Measurements from ENCODE around the gene TADA2B.
"Not testable (repeated sequence)": the region's sequence is repeated elsewhere in the genome, so short reads cannot be mapped to it uniquely, and the experiment has no call there.

The TADA2B gene

DNA sequence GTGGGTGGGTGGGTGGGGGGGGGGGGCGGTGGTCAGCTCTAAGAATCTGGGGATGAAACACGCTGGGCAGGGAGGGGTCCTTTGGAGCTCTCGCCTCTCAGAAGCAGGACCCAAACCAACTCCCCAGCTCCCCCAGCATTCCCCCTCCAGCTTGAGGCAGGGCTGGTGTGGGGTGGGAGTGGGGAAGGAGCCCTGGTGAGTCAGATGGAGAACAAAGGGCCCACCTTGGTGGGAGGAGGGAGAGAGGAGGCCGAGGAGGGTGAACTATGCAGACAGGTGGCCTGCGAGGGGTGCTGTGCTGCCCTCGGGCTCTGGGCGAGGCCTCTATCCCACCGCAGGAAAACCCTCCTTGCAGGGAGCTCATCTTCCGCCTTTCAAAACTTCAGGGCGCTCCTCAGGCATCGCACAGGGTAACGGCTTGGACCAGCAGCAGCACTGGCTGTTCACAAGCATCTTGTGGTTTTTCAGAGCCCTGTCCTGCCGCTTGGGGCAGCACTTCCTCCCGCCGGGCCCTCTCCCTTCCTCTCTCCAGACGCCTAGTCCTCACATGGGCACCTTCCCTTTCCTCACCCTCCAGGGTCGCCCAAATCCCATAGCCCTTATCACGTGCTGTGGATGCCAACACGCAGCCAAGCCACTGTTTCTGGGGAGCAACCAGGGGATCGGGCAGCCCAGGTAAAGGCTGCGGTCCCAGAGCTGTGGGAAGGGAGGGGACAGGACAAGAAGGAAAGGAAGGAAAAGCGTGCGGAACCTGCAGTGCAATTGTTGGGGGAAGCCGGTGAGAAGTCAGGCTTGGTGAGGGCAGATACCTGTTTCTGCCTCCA is 58.7 kb downstream of the TADA2B start:
- no peak for TF ChIP-seq PAX5 (IDR thresholded peaks at IDR 0.05; ENCODE audit: insufficient read depth, low read length, severe bottlenecking)
- TF ChIP-seq POU2F2 (IDR thresholded peaks at IDR 0.05; ENCODE audit: low read depth, low read length) = no peak
- no peak for TF ChIP-seq POLR2AphosphoS5 (IDR thresholded peaks at IDR 0.05; ENCODE audit: low read depth, low read length)
- no peak for TF ChIP-seq POLR2A (IDR thresholded peaks at IDR 0.05; ENCODE audit: low read depth, low read length)
- TF ChIP-seq TAF1 (IDR thresholded peaks at IDR 0.05; ENCODE audit: low read depth, low read length) = no peak
- peak; percentile 60; the same call in 1 of the 2 replicates for TF ChIP-seq SPI1 (IDR thresholded peaks at IDR 0.05; ENCODE audit: low read depth, low read length)
- FAIRE-seq (peak; percentile 84), DNase-seq (ENCODE audit: insufficient read length, low spot score) (peak; percentile 73)

DNA sequence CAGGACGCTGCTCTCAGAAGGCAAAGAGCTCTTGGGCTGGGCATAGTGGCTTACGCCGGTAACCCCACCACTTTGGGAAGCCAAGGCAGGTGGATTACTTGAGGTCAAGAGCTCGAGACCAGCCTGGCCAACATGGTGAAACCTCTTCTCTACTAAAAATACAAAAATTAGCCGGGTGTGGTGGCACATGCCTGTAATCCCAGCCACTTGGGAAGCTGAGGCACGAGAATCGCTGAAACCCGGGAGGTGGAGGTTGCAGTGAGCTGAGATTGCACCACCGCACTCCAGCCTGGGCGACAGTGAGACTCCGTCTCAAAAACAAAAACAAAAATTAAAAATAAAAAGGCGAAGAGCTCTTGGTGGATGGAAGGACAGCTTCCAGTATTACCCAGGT is 59.3 kb downstream of the TADA2B start:
- FAIRE-seq; DNase-seq (ENCODE audit: insufficient read length, low spot score): not testable (repeated sequence)

DNA sequence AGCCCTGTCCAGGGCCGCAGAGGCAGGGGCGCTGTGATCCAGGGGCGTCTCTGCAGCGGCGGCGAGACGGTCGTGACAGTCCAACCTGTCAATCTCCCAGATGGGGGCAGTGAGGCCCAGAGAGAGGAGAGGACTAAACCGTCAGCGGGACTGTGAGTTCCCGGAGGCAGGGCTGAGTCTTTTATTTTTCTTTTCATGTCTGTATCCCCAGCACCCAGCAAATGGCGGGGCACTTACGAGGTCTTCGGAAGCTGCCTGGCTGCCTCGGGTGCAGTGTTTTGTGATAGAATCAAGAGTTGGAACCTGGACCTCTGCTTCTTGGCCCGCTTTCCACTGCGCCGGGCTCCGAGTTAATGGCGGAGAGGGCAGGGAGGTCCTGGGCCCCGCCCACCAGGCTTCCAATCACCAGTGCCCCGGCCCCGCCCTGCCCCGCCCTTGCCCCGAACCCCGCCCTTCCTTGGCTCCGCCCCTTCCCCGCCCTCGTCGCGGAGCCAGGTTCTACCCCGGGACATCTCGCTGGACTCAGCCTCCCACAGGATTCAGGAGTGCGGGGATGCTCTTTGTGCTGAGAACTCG is 59.9 kb downstream of the TADA2B start:
- DNase-seq (ENCODE audit: insufficient read length, low spot score) (peak; percentile 95), FAIRE-seq (peak; percentile 50)
- TF ChIP-seq POLR2AphosphoS5 (IDR thresholded peaks at IDR 0.05; ENCODE audit: low read depth, low read length) = no peak
- TF ChIP-seq PAX5 (IDR thresholded peaks at IDR 0.05; ENCODE audit: insufficient read depth, low read length, severe bottlenecking) = no peak
- no peak for TF ChIP-seq SPI1 (IDR thresholded peaks at IDR 0.05; ENCODE audit: low read depth, low read length)
- 0 out of 2 replicates have a peak, but pooled peaks have one; percentile 47 for TF ChIP-seq TAF1 (IDR thresholded peaks at IDR 0.05; ENCODE audit: low read depth, low read length)
- no peak for TF ChIP-seq POU2F2 (IDR thresholded peaks at IDR 0.05; ENCODE audit: low read depth, low read length)
- TF ChIP-seq POLR2A (IDR thresholded peaks at IDR 0.05; ENCODE audit: low read depth, low read length) = peak; percentile 44; the same call in 1 of the 2 replicates

DNA sequence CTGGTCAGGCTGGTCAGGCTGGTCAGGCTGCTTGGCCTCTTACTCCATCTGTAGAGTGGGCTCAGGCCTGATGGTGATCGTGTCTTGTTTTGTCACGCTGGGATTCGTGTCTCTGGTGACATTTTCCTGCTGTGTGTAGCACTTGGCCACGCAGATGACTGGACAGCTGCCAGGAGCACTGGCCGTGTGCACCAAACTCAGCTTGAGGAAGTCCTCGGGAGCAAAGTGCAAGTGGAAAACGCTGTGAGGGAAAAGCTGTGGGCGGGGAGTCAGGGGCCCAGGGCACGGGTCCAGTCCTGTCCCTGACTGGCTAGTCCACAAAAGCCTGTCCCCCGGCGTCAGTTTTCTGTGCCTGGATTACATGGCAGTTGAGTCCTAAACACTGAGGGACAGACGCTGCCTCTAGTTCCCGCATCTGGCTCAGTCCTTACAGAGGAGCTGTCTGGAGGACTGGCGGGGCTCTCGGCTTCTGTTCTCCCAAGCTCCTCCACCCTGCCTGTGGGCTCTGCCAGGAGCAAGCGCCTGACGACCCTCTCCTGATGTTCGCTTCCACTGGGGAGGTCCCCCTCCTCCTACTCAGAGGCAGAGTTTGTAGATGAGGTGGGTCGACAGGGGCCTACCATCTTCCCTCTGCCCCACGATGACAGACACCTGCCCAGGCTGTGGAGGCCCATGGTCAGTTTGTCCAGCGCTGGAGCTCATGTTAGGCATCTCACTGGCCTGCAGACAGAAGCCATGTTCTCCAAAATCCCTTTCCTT is 60.6 kb downstream of the TADA2B start:
- TF ChIP-seq TAF1 (IDR thresholded peaks at IDR 0.05; ENCODE audit: low read depth, low read length) (no peak), PAX5 (IDR thresholded peaks at IDR 0.05; ENCODE audit: insufficient read depth, low read length, severe bottlenecking) (no peak), POLR2AphosphoS5 (IDR thresholded peaks at IDR 0.05; ENCODE audit: low read depth, low read length) (no peak), POU2F2 (IDR thresholded peaks at IDR 0.05; ENCODE audit: low read depth, low read length) (no peak), SPI1 (IDR thresholded peaks at IDR 0.05; ENCODE audit: low read depth, low read length) (no peak), POLR2A (IDR thresholded peaks at IDR 0.05; ENCODE audit: low read depth, low read length) (no peak)
- peak; percentile 43 for FAIRE-seq
- DNase-seq (ENCODE audit: insufficient read length, low spot score) = no peak

DNA sequence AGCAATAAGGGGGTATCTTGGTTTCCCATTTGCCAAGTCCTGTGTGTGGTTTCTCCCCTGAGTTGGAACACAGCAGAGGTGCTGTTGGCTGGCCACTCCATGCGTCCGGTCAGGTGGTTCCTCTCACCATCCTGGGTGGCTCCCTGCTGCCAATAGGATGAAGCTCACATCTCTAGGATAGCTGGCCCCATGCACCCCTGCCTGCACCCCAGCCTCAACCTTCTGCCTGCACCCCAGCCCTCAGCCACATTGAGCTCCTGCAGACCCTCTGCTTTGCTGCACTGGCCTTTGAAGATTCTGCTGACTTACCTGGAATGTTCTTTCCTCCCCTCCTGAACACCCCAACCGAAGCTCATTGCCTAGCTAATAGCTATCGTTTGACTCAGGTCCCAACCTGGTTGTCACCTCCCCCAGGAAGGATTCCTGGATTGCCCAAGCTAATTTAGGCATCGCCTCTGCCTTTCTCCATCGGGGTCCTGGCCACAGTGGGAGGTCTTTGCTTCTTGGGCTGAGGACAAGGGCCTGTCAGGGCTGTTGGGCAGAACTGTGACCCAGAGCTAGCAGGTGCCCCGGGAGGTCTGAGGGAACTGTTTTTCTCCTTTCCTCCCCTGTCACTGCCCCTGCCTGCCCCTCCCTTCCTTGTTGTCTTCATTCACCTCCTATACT is 61.3 kb downstream of the TADA2B start:
- TF ChIP-seq SPI1 (IDR thresholded peaks at IDR 0.05; ENCODE audit: low read depth, low read length) = no peak
- TF ChIP-seq PAX5 (IDR thresholded peaks at IDR 0.05; ENCODE audit: insufficient read depth, low read length, severe bottlenecking) = no peak
- no peak for TF ChIP-seq TAF1 (IDR thresholded peaks at IDR 0.05; ENCODE audit: low read depth, low read length)
- TF ChIP-seq POU2F2 (IDR thresholded peaks at IDR 0.05; ENCODE audit: low read depth, low read length) = no peak
- no peak for TF ChIP-seq POLR2A (IDR thresholded peaks at IDR 0.05; ENCODE audit: low read depth, low read length)
- no peak for TF ChIP-seq POLR2AphosphoS5 (IDR thresholded peaks at IDR 0.05; ENCODE audit: low read depth, low read length)
- no peak for FAIRE-seq

DNA sequence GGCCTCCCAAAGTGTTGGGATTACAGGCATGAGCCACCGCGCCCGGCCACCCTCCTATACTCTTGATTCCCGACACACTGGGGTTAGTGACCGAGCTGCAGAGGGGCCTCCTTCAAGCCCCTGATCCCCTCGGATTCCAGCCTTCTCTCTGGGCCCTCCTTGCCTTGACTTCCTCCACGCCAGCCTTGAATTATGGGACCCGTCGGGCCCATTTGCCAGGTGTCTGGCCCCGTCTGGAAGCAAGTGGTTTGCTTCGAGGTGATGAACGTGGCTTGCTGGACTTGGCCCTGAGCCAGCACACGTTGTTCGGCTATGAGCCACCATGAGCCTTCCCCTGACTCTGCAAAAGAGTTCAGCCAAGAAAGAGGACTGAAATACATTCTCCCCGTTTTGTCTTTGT is 62.1 kb downstream of the TADA2B start:
- TF ChIP-seq SPI1 (IDR thresholded peaks at IDR 0.05; ENCODE audit: low read depth, low read length) = no peak
- TF ChIP-seq TAF1 (IDR thresholded peaks at IDR 0.05; ENCODE audit: low read depth, low read length) = no peak
- TF ChIP-seq PAX5 (IDR thresholded peaks at IDR 0.05; ENCODE audit: insufficient read depth, low read length, severe bottlenecking) = no peak
- TF ChIP-seq POLR2AphosphoS5 (IDR thresholded peaks at IDR 0.05; ENCODE audit: low read depth, low read length) = no peak
- TF ChIP-seq POU2F2 (IDR thresholded peaks at IDR 0.05; ENCODE audit: low read depth, low read length) = no peak
- TF ChIP-seq POLR2A (IDR thresholded peaks at IDR 0.05; ENCODE audit: low read depth, low read length) = no peak
- no peak for DNase-seq (ENCODE audit: insufficient read length, low spot score)
- no peak for FAIRE-seq

More for the DNA sequence above, 61.3 kb downstream of the TADA2B start:
- DNase-seq (ENCODE audit: insufficient read length, low spot score) = no peak

DNA sequence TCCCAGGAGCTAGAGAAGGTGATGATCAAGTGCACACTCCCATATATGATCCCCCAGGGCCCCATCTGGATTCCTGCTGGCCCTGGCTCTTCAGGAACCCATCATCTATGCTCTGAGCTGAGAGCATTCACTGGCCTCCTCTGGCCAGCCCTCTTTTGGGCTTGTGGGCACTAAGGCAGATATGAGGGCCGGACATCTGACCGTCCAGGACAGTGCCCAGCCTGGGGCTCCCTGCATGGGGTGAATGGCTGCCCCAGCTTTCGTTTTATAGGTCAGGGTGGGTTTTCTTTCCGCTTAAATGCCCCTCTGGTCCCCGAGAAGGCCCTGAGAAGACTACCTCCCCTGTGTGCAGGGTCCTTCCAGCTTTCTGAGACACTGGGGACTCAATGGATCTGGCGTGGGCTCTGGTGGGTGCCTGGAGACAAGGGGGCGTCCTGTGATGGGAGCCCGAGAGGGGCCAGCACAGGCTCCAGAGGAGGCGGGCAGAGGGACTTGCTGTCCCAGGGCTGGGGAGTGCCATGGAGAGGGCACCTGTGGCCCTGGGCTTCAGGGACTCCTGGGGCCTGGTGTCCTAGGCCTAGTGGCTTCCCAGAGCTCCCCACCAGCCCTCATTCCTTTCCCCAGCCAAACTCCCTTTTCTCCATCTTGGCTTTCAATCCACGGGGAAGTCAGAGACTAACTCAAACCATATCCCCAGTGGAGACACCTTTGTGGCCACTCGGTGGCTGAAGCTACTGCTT is 64.2 kb downstream of the TADA2B start:
- TF ChIP-seq POLR2AphosphoS5 (IDR thresholded peaks at IDR 0.05; ENCODE audit: low read depth, low read length) (no peak), PAX5 (IDR thresholded peaks at IDR 0.05; ENCODE audit: insufficient read depth, low read length, severe bottlenecking) (no peak), TAF1 (IDR thresholded peaks at IDR 0.05; ENCODE audit: low read depth, low read length) (no peak), POLR2A (IDR thresholded peaks at IDR 0.05; ENCODE audit: low read depth, low read length) (no peak), POU2F2 (IDR thresholded peaks at IDR 0.05; ENCODE audit: low read depth, low read length) (no peak), SPI1 (IDR thresholded peaks at IDR 0.05; ENCODE audit: low read depth, low read length) (no peak)
- FAIRE-seq (no peak), DNase-seq (ENCODE audit: insufficient read length, low spot score) (no peak)
